Measurements from ENCODE around the gene PUSL1.

Gene PUSL1

DNA sequence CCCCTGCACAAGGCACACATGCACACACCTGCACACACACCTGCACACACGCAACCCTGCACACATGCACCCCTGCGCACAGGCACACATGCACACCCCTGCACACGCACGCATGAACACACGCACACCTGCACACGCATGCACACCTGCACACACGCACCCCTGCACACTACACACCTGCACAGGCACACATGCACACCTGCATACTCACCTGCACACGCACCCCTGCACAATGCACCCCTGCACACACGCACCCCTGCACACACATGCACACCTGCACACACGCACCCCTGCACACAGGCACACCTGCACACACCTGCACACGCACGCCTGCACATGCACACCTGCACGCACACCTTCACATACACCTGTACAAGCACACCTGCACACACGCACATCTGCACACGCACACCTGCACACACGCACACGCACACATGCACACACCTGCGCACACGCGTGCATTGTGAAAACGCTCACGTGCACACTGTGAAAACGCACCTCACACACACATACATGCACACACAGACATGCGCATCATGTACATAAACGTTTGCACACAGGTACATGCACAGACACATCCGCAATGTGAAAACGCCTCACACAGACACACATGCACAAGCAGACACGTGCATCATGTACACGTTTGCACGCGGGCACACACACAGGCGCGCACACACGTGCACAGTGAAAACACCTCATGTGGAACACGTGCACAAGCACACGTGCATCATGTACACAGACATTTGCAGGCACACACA lies 32.6 kb downstream of the PUSL1 start:
- DNase-seq, result no peak

- no peak for DNase-seq
These were observed 33.2 kb downstream of the PUSL1 start for GRCh38 chr1:1341549-1342021.

DNA sequence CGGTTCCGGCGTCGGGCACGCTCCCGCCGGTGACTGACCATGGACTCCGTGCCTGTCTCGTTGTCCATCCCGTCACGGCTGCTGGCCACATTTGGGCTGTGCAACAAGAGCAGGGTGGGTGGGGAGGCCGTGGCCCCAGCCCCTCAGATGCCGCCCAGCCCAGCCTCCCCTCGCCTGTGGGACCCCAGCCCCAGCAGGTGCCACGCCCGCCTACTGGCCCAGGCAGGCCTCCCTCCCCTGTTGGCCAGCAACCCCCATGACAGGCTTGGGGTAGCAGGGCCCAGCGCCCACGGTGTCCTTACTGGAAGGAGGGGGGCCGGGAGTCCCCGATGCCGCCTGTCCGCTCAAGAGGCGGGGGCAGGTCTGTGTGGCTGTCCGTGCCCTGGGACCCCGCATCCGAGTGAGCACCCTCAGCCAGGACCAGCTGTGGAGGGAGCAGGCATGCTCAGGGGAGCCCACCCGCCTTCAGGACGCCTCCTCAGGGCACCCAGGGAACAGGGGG lies 33.7 kb downstream of the PUSL1 start:
- DNase-seq, result no peak

GRCh38 chr1:1342584-1343115 lies 34.3 kb downstream of the PUSL1 start:
- DNase-seq, result no peak

DNA sequence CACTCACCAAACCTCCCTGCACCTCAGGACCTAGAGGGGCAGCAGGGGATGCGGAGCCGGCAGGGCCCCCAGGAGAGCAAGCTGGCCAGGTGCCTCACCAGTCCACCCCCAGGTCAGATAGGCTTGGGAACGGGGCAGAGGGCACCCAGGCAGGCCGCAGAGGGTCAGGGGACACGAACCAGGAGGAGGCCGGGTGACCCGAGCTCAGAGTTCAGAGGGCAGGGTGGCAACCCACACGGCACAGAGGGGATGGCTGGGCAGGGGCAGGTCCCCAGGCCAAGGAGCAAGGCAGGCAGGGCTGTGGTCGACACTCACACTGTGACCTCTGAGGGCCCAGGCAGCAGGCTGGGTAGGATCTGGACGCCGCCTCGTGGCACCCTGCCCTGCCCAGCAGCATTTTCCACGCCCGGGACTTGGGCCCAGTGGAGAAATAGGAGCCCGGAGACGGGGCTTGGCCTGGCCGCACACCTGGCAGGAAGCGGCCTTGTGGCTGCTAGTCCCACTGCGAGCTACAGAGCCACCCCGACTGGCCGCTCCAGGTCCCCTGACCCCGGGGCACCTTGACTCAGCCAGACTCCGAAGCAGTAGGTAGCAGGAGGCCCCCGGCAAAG lies 35.5 kb downstream of the PUSL1 start:
- DNase-seq, result no peak

GRCh38 chr1:1344655-1345361 lies 36.4 kb downstream of the PUSL1 start:
- no peak for DNase-seq

DNA sequence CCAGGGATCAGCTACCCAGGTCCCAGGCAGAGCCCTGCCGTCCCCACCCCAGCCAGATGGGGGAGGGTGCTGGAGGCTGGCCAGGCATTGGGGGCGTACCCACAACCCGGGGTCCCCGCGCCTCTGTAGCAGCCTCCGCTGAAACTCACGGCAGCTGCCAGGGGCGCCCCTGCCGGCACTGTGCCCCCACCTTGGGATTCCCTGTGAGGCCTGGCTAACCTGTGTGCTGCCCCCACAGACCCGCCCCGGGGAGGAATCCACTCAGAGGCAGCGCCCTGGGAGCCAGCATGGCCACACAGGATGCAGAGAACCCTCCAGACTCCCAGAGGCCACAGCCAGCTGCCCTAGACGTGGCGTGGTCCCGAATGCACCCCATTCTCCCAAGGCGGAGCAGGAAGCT lies 37.0 kb downstream of the PUSL1 start:
- DNase-seq, result no peak

DNA sequence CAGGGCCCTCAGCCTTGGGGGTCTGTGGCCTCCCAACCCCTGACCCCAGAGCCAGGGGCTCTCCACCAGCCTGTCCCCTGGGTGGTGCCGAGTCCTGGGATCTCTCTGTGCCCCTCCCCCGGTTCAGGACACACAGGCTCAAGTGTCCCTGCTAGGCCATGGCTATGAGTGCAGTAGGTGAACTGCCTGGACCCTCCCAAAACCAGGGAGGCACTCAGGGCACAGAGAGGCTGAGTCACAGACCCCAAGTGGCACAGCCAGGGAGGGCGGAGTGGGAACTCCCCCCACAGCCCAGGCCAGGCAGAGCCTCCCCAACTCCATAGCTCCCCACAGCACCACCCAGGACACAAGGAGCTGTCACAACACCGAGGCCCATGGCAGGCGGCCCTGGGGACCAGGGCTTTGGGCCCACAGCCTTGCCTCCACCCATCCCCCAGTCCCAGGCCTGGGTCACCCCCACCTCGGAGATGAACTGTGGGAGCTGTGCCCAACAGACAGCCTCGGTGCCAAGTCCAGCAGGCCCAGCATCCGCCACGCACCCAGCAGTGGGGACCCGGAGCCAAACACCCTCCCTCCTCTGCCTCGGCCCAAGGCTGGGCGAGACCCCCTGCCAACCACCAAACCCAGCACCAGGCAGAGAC lies 37.6 kb downstream of the PUSL1 start:
- no peak for DNase-seq

- no peak for DNase-seq
These were observed 38.1 kb downstream of the PUSL1 start for GRCh38 chr1:1346501-1346890.

DNA sequence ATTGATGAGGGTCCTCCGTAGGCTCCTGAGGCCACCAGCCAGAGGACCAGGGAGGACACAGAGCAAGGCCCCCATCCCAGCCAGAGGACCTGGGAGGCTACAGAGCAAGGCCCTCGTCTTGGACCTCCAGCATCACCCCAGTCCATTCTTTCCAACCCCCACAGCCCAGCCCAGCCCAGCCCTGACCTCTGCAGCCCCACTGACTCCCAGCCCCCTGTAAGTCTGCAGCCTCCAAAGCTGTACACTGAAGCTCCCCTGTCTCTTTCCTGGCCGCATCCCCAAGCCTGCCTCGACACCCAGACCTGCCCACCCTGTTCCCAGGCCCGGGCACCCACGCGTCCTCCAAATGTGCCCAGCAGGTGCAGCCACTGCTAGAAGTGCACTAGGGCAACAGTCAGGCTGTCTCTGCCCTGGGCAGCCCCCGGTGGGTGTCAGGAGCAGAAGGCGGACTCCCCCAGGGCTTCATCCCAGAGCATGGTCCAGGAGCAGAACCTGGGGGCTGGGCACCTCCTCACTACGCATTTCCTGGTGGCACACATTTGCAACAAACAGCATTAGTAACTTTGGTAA lies 38.7 kb downstream of the PUSL1 start:
- DNase-seq, result no peak

GRCh38 chr1:1347663-1348419 lies 39.4 kb downstream of the PUSL1 start:
- DNase-seq, result no peak

DNA sequence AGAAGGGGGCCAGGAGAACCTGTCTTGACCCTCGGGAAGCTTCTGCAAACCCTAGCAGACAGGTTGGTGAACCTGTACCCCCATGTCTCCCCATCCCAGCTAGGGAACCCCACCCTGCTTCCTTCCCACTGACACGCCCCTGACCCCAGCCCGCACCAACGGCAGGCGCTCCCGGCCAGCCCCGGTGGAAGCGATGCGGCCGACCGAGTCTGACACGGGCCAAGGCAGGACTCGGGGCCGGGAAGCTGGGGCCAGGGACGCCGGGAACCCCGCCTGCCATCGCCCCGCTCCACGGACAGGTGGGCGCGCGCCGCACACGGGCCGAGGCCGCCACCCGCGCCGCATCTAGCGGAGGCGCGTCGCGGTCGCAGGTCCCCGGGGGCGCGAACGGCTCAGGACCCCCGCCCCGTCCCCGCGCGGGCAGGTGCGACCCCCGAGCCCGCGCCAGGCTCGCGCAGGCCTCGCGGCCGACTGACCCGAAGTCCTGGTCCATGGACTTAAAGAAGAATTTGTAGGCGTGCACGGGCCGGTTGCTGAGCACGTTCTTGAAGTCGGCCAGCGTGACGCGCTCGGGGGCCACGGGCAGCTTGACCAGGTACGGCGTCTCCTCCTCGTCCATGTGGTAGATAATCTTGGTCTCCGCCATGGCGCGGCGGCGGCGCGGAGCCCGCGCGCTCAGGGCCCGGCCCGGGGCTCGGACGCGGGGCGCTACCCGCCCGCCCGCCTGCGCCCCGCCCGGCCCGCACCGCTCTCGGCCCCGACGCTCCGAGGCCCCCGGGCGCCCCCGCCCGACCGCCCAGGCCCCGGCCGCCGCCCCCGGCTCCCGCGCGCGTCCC lies 40.2 kb downstream of the PUSL1 start:
- no peak for DNase-seq

DNA sequence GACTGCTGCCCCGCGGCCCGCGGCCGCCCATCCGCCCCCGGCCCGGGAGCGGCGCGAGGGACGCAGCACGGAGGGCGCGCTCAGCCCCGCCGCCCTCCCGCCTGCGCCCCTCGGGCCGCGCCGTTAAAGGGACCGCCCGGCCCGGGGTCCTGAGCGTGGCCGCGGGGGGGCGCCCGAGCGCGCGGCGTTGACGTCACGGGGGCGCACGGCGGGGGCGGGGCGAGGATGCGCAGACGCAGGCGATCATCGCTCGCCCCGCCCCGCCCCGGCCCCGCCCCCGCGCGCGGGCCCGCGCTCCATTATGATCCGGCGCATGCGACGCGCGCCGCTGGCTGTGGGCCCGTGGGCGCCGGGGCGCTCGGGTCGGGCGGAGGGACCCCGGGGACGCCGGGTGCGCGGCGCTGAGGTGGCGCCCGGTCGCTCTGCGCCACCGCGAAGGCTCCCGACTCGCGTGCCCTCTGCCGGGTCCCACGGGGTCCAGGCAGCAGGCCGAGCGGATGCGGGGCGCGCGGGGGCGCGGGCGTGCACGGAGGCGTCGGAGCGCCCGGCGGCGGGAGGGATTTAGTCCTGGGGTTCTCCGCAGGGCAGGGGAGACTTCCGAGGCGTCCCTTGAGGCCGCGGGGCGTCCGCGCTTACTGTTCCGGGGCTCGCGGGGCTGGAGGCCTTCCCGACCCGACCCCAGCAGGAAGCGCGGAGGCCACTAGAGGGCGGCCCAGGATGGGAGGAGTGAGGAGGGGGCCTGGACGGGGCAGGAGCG lies 41.0 kb downstream of the PUSL1 start, which contains the start of gene DVL1:
TSS of gene DVL1 (minus strand) at position 163 of the 757 bp plus-strand sequence. CDS start 353 bp downstream, outside the sequence.
- DNase-seq, result no peak

- DNase-seq, result no peak
These were observed 43.4 kb downstream of the PUSL1 start for GRCh38 chr1:1351511-1352427.

- DNase-seq, result no peak
These were observed 44.5 kb downstream of the PUSL1 start for GRCh38 chr1:1352786-1353388.

GRCh38 chr1:1353389-1354151 lies 45.2 kb downstream of the PUSL1 start:
- no peak for DNase-seq
